HG03097 (cell line): ENCODE results near the gene NEIL1.
A peak's percentile ranks its signal among the peaks of the same experiment; 100 is the strongest.

Source experiments
- ATAC-seq: cut with Tn5 transposase; IDR thresholded peaks from one replicate; pipeline ENCODE4 v1.9.1; 2021; ENCODE audit not compliant: unreplicated experiment, low FRiP score

NEIL1 gene

DNA sequence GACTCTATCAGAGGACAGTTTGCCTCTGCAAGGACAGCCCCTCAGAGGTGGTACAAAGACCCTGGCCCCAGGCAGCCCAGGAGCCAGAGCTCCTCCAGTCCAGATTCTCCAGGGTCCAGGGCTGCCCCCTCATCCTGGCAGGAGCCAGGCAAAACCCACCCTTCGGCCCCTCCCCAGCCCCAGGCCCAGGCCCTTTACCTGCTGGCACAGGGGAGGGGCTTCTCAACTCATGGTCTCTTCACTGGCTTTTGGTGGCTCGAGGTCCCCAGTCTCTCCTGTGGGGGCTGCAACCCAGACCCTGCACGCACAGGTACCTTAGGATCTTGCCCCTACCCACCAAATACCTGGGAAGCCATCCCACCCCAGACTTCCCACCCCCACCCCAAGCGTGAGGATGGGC is 8.5 kb downstream of the NEIL1 start:
- ATAC-seq: no peak

DNA sequence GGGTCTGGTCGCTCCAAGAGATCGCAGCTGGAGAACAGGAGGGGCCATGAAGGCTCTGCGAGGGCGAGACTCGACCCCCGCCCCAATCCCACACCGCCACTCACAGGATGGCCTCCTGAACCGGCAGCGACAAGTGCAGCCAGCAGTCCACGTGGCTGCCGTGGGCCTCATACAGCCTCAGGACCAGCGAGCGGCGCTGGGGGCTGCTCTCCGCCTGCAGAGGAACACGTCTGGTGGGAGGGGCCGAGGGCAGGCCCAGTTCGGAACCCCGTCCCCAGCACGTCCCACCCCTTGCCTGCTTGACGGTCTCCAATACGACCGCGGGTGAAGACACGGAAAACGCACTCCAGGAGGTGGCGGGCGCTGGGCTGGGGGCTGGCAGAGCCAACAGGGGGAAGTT is 9.2 kb downstream of the NEIL1 start:
- no peak for ATAC-seq

DNA sequence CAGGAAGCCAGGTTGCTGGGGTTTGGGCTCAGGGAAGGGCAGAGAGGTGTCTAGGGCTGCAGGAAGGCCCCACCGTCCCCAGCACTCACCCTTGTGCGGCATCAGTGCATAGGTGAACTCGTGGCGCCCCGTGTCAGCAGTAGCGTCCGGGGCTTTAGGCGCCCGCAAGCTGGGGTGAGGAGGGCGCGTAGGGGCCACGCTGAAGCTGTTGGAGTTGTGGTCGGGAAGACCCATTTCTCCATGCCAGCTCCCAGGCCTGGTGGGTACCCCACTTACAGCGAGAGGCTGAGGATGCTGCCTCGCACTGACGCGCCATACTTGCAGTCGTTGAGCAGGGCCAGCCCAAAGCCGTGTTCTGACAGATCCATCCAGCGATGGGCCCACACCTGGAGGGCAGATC is 9.7 kb downstream of the NEIL1 start:
- no peak for ATAC-seq

DNA sequence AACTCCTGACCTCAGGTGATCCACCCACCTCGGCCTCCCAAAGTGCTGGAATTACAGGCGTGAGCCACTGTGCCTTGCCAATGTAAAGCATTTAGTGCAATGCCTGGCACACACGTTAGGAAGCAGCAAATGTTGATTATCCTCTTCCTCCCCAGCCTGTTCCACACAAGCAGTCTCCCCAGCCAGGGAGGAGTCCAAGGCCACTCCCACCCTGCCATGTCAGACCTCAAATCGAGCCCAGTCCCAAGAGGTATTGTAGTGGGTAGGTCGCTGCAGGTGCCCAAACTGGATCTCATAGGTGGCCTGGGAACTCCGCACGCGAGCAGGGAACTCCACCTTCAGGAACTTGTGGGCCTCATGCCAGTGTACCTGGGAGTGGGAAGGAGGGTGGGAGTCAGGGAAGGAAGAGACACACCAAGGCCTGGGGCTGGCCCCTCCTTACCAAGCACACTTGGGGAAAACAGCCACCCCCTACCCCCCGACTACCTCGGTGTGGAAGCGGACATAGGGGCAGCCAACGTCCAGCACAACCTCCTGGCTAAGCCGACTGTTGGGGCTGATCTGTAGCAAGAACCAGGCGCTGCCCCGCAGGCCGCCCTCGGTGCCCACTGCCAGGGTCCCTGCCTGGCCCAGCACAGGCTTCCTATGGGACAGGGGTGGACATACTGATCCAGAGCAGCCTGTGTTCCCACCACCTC is 11.3 kb downstream of the NEIL1 start:
- ATAC-seq: no peak

DNA sequence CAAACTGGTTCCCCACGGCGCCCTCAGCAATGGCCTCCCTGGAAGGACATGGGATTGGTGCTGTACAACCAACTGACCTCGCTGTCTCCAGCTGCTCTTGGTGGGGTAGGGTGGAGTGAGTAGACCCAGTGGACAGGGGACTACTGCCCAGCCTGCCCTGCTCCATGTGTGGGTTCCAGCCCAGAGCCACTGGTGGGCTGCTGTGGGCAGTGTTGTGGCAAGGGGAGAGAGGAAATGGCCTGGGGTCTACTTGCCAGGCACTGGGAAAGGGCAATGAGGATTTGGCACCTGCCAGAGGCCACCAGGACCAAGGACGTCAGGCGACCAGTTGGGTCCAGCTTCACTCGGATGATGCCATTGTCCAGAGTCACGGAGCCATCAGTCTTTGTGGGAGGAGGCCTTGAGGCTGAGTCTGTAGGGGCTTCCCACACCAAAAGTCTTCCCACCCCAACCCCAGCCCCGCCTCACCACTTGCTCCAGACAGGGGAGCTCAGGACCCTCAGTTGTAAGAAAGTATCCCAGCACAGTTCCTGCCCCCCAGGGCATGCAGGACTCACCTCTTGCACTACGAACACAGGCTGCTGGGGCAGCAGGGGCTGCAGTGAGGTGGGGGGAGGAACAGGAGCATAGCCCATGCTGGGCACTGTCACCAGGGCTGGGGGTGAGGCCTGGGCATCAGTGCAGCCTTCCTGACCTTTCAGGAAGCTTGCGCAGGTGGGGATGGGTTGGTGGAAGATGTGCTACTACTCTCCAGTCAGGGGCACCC is 12.1 kb downstream of the NEIL1 start:
- no peak for ATAC-seq

DNA sequence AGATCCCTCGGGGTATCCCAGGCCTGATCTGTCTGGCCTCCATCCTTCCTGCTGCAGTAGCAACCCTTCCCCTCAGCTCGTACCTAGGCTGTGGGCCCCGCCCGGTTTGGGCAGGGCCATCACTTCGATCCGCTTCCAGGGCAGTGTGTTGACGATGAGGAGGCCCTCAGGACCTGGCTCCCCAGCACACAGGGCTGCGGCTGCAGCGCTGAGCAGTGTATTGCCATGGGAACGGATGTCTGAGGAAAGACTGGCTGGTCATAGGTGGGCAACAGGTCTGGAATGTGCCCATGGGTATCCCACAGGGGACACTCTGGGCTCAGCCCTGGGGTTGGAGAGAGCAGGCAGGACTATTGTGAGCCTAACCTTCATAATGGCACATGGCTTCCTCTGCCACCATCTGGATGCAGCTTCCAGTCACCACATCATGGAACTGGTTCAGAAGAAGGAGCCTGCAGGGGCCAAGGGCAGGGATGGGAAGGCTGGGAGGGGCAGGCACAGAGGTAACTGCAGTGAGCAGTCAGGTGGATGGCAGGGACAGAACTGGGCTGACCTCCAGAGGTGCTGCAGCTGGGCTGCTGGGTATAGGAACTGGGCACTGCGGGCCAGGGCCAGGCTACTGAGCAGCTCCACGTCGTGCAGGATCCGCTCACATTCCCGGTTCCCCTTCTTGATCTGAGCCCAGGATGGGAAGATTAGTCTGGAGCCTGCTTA is 12.9 kb downstream of the NEIL1 start:
- ATAC-seq: no peak

DNA sequence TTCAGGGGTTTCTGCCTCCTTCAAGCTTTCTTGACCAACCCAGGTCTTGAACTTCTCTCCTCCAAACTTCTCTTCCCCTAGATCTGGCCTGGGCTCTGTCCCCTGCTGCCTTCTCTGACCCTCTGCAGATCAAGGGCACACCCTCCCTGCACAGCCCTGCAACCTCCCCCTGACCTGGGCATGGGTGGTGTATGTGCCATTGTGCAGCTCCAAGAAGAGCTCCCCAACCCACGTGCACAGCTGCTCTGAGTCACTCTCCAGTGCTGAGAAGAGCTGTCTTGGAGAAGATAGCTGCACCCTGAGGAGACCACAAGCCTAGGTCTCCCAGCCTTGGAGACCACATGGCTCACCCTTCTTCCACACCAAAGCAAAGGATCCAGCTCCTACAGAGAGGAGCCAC is 13.6 kb downstream of the NEIL1 start:
- no peak for ATAC-seq

DNA sequence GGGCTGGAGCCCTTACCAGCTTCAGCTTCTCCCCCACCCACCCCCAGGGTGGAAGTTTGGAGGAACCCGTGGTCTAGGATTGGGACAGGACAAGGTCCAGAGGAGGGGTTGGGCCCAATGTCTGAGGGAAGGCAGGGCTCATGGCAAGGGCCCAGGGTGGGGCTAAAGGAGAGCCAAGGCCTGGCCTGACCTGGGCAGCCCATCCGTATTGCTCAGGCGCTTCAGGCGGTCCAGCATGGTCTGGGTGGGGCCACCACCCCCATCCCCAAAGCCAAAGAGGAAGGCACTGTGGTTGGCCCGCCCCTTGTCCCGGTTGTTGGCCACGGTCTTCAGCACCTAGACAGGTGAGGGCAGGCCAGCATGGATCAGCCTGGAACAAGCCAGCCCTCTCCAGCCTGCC is 14.0 kb downstream of the NEIL1 start:
- no peak for ATAC-seq

DNA sequence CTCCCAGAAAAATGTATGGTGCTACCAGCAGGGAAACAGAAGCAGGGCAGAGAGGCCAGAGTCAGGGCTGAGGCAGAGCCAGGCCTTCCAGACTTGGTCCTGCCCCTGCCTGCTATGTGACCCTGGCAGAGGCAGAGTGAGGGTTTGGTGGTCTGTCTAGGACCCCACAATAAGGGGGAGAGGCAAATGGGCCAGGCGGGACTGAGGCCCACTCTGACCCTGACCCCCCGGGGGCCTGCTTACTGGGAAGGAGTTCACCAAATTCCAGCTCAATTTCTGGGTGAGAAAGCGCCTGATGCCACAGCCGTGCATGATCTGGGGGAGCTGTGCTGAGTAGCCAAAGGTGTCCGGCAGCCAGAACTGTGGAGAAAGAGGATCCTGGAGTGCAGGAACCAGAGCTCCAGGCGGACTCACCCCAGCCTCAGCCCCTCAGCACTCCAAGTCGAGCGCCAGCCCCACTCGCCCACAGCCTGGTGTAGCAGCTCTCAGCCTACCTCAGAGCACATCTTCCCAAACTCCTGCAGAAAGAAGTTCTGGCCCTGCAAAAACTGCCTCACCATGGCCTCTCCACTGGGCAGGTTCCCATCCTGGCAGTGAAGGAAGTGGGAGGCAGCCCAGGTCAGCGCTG is 14.6 kb downstream of the NEIL1 start:
- ATAC-seq: no peak

DNA sequence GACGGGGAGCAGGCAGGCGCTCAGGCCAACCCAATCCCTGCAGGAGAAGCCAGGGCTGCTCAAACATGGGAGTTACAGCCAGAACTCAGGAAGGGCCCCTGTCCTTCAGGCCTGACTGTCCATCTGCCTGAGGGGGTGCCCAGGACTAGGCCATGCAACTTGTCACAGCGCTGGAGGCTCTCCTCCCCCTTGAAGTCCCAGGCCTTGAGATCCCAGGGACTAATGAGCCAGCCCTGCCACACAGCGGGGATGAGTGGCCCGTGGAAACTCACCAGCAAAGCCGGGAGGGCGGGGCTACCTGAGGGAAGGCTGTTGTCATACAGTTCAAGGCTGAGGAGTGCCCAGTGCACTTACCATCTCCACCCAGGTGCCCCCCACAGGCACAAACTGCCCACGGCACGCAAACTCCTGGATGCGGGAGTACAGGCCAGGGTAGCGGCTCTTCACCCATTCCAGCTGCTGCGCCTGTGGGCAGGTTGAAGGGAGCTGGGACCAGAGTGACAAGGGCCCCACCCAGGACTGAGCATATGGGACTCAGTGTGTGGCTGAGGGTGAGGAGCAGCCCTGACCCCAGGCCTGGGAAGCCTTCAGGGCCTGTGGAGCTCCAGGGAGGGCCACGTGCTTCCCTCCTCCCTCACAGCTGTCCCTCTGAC is 15.3 kb downstream of the NEIL1 start:
- ATAC-seq: no peak

DNA sequence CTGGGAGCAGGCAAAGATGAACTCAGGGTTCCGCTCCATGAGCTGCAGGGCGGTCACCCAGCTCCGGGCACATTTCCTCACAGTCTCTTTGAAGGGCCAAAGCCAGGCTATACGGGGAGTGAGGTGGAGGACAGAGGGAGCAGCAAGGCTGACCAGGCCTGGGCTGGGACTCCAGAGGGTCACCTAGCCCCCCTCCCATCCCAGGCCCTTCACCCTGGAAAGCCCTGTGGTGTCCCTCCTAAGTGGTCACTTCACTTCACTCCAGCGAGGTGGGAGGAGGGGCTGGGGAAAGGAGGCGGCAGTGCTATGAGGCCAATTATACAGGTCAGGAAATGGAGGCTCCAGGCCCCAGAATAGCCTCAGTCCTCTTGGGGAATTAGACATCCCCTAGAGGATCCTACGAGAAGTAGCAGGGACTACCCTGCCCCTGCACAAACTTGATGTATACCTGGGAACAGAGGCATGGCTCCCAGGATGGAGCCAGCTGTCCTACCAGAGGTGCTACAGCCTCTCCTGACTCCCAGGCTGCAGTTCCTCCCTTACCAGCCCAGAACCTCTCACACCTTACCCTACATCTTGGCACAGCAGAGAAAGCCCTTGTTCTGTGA is 15.9 kb downstream of the NEIL1 start:
- ATAC-seq: no peak

DNA sequence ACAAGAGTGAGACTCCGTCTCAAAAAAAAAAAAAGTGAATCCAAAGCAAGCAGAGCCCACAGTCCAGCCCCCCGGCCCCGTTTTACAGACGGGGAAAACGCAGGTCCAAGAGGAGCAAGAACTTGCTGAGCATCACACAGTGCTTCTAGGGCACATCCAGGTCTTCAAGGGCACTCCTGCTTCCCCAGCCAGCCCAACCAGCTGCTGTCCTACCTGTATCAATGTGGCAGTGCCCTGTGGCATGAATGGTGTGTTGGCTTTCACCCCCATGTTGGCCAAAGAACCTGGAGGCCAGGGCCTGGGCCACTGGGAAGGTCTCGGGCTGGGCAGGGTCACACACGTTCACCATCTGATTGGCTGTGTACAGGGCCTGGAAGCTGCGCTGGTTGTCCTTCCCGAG is 16.9 kb downstream of the NEIL1 start:
- no peak for ATAC-seq

DNA sequence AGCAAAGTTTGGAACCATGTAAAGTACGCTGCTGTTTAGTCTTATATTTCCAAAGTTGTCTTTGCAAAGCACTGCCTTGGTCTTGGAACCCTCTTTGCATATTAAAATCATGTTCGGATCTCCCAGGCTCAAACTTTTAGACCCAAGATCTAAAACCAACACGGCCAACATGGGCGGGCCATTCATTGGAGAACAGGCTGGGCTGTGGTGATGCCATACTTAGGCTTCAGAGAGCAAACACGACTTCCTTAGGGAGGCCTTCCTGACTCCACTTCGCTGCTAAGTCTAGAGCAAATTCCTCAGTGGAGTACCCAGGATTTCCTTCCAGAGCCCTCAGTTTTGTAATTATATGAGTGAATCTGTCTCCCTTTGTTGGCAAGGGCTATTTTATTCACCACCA is 18.0 kb downstream of the NEIL1 start:
- no peak for ATAC-seq

DNA sequence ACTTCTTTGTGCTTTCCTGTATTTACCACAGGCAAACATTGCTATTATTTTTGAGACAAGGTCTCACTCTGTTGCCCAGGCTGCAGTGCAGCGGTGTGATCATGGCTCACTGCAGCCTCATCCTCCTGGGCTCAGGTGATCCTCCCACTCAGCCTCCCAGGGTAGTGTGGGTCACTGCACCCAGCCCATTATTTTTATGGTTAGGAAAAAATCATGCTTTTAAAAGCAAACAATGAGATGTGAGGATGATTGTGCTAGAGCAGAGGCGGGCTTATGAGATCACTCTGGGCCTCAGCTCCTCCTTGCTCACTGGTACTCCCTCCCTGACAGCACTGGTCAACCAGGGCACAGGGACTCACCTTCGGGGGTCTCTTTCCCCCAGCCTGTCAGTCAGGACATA is 19.3 kb downstream of the NEIL1 start:
- no peak for ATAC-seq

DNA sequence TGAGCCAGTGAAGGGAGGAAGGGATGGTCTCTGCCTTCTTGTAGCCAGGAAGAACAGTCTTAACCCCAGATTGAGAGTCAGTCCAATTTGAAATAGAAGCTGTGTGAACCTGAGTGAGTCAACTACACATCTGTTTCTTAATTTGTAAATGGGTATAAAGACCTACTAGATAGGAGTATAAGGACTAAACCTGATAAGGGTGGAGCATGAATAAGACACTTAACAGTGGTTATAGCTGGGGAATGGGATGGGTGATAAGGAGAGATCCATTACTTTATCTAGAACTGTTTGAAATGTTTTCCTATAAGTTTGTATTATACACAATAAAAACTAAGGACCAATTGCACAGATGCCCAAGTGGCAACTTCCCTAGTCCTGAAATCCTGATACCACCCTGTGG is 20.2 kb downstream of the NEIL1 start:
- no peak for ATAC-seq

DNA sequence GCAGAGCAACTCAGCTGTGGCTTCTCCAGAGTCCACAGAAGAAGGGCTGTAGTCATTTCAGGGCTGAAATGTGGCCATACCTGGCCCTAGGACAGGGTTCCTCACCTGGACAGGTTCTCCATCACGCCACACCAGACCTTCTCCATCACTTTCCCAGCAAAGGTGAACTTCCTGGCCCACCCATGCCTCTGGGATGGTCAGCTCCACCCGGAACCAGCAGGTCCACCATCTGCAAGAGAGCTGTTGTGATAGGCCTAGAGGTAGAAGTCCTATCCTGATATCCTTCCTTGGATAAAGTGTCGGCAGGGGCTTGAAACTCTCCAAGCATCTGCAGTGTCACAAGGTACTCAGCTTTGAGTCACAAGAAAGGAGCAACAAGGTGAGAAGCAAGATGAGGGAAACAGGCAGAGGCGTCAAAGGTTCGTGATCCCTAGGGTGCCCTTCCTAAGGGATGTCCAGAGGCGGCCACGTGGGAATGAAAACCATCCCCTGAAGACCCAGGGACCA is 20.6 kb downstream of the NEIL1 start:
- ATAC-seq: no peak

DNA sequence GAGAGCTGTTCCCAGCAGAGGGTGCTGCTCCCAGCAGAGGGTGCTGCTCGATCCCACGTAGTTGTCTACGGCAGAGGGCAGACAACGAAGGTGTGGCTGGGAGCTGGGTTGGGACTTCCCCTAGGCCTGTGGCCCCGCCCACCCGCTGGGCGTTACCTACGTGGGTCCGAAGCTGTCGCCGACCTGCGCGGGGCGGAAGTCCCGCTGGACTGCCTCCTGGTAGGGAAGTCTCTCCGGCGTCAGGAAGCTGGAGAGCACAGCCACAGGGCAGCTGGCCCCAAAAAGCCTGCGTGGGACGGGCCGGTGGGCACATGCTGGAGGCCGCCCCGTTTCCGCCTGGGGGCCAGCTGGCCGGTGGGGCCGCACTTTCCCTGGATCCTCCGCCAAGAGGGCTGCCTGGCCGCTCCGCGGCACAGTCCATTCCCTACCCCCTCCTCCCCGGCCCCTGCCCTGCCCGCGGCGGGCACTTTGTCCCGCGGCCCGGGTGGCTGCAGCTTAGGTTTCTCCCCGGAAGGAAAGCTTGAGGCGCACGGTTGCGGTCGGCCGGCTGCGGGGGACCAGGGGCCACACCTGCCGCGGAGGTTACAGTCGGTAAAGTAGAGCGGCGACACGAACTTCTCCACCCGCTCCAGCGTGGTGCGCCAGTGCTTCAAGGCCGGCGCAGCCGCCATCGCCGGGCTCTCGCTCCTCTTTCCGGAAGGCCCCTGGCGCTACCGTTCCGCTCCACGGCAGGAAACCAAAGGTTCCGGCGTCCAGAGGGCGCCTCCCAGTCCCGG is 21.3 kb downstream of the NEIL1 start, which contains the start of gene MAN2C1:
Gene MAN2C1, minus strand, starts transcription at position 695 of the 776 bp plus-strand sequence. Its CDS starts 24 bp downstream, at position 671.
- ATAC-seq: peak; percentile 84

DNA sequence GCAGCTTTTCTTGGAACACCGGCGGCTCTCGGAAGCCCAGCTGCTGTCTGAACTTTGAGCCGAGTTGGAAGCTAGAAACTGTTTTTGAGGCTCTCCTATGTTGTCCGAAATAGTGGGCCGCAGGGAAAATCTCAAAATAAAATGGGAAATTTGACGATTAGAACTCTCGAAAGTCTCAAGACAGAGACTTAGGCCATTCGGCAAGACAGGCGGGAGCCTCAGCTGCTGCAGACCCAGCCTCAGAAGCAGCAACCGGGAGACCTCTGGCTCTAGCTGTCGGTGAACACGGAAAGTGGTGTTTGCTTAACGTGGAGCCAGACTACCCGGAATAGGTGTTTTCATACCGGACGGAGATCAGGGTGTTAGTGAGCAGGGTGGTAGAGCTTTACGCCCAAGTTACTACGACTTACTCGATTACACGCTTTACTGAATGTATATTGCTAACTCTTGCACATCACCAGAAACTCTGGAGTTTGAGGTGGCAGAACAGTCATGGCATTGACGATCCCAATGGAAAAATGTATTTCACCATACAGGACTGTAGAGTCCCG is 21.9 kb downstream of the NEIL1 start:
- peak; percentile 1 for ATAC-seq
